ENCODE data around the gene SCN2A. TPM values are rescaled to one million over a fixed set of nuclear protein-coding genes. Genes with fewer than 3 reads are reported as not detected.

The SCN2A gene
- total RNA-seq, 1 donor from 2014 or later: under 0.01 TPM

DNA sequence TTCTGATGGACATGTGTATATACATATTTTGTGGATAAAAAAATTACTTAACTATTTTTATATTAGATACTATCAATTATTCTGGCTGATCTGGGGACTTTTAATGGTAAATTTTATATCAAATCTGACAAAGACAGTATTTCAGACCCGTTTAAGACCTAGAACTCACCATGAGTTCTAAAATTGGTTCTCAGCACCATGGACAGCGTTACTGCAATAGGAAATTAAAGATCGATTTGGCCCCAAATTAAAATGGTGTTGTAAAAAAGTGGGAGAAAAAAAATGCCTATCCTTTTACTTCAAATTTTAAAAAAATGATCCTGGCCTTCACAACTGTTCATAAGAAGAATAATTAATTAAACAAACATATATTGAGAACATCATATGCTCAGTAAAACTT, 919 bp upstream of the SCN2A start:
- DNase-seq (ENCODE audit: low read depth) (peak; percentile 25), FAIRE-seq (no peak)
- TF ChIP-seq, protein P1, sequence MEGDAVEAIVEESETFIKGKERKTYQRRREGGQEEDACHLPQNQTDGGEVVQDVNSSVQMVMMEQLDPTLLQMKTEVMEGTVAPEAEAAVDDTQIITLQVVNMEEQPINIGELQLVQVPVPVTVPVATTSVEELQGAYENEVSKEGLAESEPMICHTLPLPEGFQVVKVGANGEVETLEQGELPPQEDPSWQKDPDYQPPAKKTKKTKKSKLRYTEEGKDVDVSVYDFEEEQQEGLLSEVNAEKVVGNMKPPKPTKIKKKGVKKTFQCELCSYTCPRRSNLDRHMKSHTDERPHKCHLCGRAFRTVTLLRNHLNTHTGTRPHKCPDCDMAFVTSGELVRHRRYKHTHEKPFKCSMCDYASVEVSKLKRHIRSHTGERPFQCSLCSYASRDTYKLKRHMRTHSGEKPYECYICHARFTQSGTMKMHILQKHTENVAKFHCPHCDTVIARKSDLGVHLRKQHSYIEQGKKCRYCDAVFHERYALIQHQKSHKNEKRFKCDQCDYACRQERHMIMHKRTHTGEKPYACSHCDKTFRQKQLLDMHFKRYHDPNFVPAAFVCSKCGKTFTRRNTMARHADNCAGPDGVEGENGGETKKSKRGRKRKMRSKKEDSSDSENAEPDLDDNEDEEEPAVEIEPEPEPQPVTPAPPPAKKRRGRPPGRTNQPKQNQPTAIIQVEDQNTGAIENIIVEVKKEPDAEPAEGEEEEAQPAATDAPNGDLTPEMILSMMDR (IDR thresholded peaks at IDR 0.05; ENCODE audit: insufficient read depth, low read length, severe bottlenecking): no peak

DNA sequence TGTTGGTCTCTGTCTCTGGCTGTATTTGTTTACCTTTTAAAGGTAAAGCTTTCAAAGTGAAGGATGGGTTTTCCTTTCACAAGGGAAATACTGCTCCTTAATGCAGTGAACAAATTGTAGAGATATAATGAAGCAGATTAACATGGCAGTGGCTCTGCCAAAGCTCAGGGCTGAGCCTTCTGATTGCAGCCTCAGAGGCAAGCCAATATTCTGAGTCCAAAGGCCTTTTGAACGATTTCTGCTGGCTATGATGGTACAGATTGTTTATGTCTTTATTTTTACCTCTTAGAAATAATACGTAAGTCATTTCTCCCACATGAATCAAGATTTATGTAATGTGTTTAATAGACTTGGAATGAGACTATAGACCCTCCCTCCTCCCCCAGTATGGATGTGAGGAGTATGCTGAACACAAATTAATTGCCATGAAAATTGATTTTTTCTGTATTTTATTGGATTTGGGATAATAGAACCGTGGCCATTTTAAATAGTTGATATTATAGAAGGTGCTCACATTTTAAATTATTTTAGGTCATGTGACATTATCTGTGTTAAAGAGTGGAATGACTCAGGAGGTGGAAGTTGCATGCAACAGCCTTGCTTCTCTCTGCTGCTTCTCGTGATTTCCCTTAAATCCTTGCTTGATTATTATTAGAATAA, 772 bp downstream of the SCN2A start:
- H3K36me3 ChIP-seq (ENCODE audit: control insufficient read depth, insufficient read depth, low read length): no peaks in the 10 kb centered on the region
- TF ChIP-seq, protein P1 (IDR thresholded peaks at IDR 0.05; ENCODE audit: insufficient read depth, low read length, severe bottlenecking): no peak
- H3K27me3 ChIP-seq (ENCODE audit: control insufficient read depth, insufficient read depth, low read length): no peaks in the 10 kb centered on the region
- H3K4me3 ChIP-seq (ENCODE audit: low read depth, low read length): no peak overlapping the region
- FAIRE-seq (no peak), DNase-seq (ENCODE audit: low read depth) (no peak)

More for the DNA sequence above, 919 bp upstream of the SCN2A start:
- H3K36me3 ChIP-seq (ENCODE audit: control insufficient read depth, insufficient read depth, low read length): no peaks in the 10 kb centered on the region
- no peaks in the 10 kb centered on the region for H3K27me3 ChIP-seq (ENCODE audit: control insufficient read depth, insufficient read depth, low read length)
- no peak overlapping the region for H3K4me3 ChIP-seq (ENCODE audit: low read depth, low read length)

DNA sequence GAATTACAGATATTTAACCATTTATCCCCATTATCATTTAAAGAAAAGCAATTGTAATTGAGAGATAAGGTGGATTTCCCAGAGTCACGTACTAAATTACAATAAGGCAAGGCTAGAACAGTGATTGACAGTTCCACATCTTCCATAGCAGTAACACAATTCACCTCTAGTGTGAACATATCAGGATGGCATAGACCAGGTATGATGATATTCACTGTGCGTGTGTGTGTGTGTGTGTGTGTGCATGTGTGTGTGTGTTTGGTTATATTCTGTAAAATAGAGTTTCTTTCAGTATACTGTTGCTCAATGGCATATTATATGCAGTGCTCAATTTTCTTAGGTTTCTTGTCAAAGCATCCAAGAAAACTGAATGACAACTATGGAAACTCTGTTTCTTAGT, 1.7 kb downstream of the SCN2A start:
- no peak for DNase-seq (ENCODE audit: low read depth)
- no peak for FAIRE-seq
- Histone ChIP-seq H3K4me3 (ENCODE audit: low read depth, low read length) (no peak overlapping the region), H3K27me3 (ENCODE audit: control insufficient read depth, insufficient read depth, low read length) (no peaks in the 10 kb centered on the region), H3K36me3 (ENCODE audit: control insufficient read depth, insufficient read depth, low read length) (no peaks in the 10 kb centered on the region)
- TF ChIP-seq, protein P1 (IDR thresholded peaks at IDR 0.05; ENCODE audit: insufficient read depth, low read length, severe bottlenecking): no peak

DNA sequence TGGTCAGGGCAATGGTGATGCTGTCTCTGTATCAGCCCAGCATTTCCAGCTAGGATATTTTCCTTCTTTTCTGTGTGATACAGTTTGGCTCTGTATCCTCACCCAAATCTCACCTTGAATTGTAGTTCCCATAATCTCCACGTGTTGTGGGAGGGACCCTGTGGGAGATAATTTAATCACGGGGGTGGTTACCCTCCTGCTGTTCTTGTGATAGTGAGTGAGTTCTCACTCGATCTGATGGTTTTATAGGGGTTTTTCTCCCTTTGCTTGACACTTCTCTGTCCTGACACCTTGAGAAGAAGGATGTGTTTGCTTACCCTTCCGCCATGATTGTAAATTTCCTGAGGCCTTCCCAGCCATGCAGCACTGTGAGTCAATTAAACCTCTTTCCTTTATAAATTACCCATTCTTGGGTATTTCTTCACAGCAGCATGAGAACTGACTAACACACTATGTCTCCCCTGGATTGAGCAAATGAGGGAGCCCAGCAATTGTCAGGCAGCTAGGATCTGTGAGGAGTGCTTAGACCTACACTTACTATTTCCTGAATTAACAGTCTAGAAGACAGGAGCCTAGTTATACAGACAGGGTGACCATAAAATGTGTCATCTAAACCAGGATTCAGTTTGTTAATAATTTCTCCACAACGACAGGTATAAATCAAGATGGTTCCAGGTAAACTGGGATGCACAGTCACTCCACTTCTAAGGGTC, 6.0 kb downstream of the SCN2A start:
- FAIRE-seq: no peak

DNA sequence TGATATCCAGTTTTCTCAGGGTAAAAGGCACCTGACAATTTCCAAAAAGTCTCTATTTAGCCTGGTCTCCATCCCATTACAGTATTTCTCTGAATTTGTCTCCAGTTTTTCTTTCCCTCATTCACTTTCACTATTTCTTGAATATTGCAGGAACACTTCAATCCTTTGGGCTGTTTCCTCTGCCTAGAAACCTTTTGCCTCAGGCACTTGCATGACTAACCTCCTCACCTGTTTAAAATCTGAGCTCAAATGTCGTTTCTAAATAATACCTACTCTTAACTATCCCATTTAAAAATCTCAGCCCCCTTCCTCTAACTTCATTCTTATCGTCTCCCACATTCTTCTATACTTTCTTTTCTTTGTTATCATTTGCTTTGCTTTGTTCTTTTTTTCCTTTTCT, 9.0 kb downstream of the SCN2A start:
- Histone ChIP-seq H3K4me3 (ENCODE audit: low read depth, low read length) (no peak overlapping the region), H3K36me3 (ENCODE audit: control insufficient read depth, insufficient read depth, low read length) (no peaks in the 10 kb centered on the region), H3K27me3 (ENCODE audit: control insufficient read depth, insufficient read depth, low read length) (no peaks in the 10 kb centered on the region)
- TF ChIP-seq, protein P1 (IDR thresholded peaks at IDR 0.05; ENCODE audit: insufficient read depth, low read length, severe bottlenecking): no peak
- FAIRE-seq (no peak), DNase-seq (ENCODE audit: low read depth) (no peak)

More for the DNA sequence above, 6.0 kb downstream of the SCN2A start:
- Histone ChIP-seq H3K27me3 (ENCODE audit: control insufficient read depth, insufficient read depth, low read length) (no peaks in the 10 kb centered on the region), H3K4me3 (ENCODE audit: low read depth, low read length) (no peak overlapping the region), H3K36me3 (ENCODE audit: control insufficient read depth, insufficient read depth, low read length) (no peaks in the 10 kb centered on the region)
- TF ChIP-seq, protein P1 (IDR thresholded peaks at IDR 0.05; ENCODE audit: insufficient read depth, low read length, severe bottlenecking): no peak
- DNase-seq (ENCODE audit: low read depth): no peak

Data from bronchial epithelial cell (primary cell).